ENCODE measurements around the gene LCN1.

LCN1 gene

GRCh38 chr9:135562235-135562745 is 41.0 kb downstream of the LCN1 start:
- ChIA-PET CTCF (no interaction called here), POLR2A (no interaction called here)
- no peak for DNase-seq (ENCODE audit: extremely low spot score)
- TF ChIP-seq CTCF (IDR thresholded peaks at IDR 0.05; ENCODE audit: control extremely low read depth, extremely low read depth, low read depth, missing control alignments) = no peak

- no peak for TF ChIP-seq CTCF (IDR thresholded peaks at IDR 0.05; ENCODE audit: control extremely low read depth, extremely low read depth, low read depth, missing control alignments)
- POLR2A ChIA-PET = no interaction called here
- DNase-seq (ENCODE audit: extremely low spot score) = no peak
- CTCF ChIA-PET = no interaction called here
Measured at GRCh38 chr9:135563039-135563476, 41.8 kb downstream of the LCN1 start.

GRCh38 chr9:135563858-135564257 is 42.6 kb downstream of the LCN1 start:
- CTCF ChIA-PET = no interaction called here
- TF ChIP-seq CTCF (IDR thresholded peaks at IDR 0.05; ENCODE audit: control extremely low read depth, extremely low read depth, low read depth, missing control alignments) = no peak
- DNase-seq (ENCODE audit: extremely low spot score) = no peak
- POLR2A ChIA-PET = no interaction called here

GRCh38 chr9:135565141-135565628 is 43.9 kb downstream of the LCN1 start:
- DNase-seq (ENCODE audit: extremely low spot score) = no peak
- TF ChIP-seq CTCF (IDR thresholded peaks at IDR 0.05; ENCODE audit: control extremely low read depth, extremely low read depth, low read depth, missing control alignments) = no peak
- POLR2A ChIA-PET = no interaction called here
- CTCF ChIA-PET = no interaction called here

GRCh38 chr9:135565636-135566035 is 44.4 kb downstream of the LCN1 start:
- no peak for TF ChIP-seq CTCF (IDR thresholded peaks at IDR 0.05; ENCODE audit: control extremely low read depth, extremely low read depth, low read depth, missing control alignments)
- CTCF ChIA-PET = no interaction called here
- no peak for DNase-seq (ENCODE audit: extremely low spot score)
- POLR2A ChIA-PET = no interaction called here

GRCh38 chr9:135566552-135566951 is 45.3 kb downstream of the LCN1 start:
- ChIA-PET CTCF (no interaction called here), POLR2A (no interaction called here)
- TF ChIP-seq CTCF (IDR thresholded peaks at IDR 0.05; ENCODE audit: control extremely low read depth, extremely low read depth, low read depth, missing control alignments) = no peak
- no peak for DNase-seq (ENCODE audit: extremely low spot score)

GRCh38 chr9:135567311-135567710 is 46.1 kb downstream of the LCN1 start:
- ChIA-PET CTCF (interaction anchor here (1.4 kb wide), 1 partner anchor 11 kb away, joined by 3 read pairs; no protein-coding TSS in a partner anchor), POLR2A (no interaction called here)
- DNase-seq (ENCODE audit: extremely low spot score) = no peak
- no peak for TF ChIP-seq CTCF (IDR thresholded peaks at IDR 0.05; ENCODE audit: control extremely low read depth, extremely low read depth, low read depth, missing control alignments)
